ENCODE data around the gene GPAT2.
"Not testable (repeated sequence)": the region's sequence is repeated elsewhere in the genome, so short reads cannot be mapped to it uniquely, and the experiment has no call there.

GPAT2 gene

DNA sequence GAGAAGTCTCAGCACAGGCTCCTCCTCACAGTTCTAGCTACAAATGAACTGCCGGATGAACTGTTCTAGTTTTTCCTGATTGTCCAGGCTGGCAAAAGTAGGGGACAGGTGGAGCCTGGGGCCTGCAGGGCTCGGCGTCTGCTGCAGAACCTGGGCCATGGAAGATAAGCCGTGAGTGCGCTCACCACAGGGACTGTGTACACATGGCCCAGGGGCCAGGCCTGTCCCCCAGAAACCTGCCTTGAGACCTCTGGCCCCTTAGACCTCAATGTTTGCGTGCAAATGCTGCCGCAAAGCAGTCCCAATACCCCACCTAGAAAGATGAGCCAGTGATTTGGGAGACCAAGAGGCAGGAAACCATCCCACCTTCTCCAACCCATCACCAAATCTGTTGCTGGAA lies 12.6 kb downstream of the GPAT2 start:
- not testable (repeated sequence) for DNase-seq

DNA sequence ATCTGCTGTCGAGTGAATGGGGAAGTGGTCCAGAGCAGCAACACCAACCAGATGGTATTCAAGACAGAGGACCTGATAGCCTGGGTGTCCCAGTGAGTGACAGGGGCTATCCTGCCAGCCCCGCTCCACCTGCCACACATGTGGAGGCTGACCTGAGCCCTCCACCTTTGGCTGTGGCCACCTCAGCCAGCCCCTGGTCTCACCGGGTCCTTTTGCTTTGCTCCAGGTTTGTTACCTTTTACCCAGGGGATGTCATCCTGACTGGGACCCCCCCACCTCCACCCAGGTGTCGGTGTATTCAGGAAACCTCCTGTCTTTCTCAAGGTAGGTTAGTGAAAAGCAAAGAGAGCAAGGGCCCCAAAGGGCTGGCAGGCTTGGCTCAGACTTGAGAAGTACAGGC lies 13.6 kb downstream of the GPAT2 start:
- DNase-seq, result not testable (repeated sequence)

DNA sequence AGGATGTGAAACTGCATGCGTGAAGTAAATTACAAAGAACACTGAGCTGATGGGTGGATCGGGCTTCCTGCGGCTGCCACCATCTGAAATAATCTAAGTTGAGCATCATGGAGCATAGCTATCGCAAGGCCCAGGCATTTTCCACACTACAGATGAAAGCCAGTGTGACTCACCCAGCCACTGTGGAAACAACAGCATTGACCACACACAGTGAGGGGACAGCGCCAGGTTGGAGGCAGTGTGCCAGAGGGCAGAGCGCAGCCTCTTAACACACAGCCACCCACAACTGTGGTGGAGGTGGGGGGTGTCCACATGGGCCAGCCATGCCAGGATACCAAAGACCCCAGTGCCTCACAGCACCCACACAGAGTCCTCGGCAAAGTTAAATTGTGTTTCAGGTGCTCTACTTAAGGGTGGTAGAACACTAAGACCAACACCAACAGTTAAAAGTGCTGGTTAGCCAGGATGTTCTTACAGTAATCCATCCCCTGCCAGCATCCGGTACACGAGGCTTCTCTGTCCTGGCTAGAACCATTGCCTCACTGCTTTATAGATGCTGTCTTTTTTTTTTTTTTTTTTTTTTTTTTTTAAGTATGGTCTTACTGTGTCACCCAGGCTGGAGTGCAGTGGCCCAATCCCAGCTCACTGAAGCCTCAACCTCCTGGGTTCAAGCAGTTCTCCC lies 14.7 kb downstream of the GPAT2 start:
- not testable (repeated sequence) for DNase-seq

DNA sequence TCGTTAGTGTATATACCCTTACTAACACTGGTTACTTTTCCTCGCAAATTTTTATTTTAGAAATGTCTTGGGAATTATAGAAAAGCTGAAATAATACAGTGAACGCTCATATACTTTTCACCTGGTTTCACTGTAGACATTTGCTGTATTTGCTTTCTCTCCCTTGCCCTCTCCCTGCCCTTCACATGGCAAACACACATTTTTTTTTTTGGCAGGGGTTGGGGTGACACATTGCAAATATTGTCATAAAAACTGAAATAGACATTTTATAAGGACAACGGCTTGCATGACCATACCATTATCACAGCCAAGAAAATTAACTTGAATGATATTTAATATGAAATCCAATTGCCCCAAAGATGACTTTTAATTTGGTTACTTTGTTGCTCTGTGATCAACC lies 18.4 kb downstream of the GPAT2 start:
- not testable (repeated sequence) for DNase-seq

DNA sequence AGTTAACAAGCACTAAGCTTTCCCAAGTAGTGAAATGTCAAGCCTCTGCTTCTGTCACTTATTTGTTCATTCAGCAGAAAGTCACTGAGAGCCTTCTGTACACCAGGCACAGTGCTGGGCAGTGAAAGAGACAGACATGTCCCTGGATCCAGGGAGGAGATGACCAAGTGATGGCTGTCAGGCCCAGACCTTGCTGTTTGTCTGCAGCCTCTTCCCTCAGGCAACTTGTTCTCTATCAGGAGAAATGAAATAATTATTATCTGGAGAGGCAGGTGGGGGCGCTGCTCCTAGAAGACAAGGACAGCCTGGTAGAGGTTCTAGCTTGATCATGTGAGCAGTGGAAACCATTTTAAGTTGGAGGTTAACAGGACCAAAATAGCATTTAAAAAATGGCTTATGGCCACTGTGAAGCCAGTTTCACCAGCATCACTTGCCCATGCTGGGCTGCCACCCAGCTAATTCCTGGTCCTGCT lies 21.9 kb downstream of the GPAT2 start:
- not testable (repeated sequence) for DNase-seq

DNA sequence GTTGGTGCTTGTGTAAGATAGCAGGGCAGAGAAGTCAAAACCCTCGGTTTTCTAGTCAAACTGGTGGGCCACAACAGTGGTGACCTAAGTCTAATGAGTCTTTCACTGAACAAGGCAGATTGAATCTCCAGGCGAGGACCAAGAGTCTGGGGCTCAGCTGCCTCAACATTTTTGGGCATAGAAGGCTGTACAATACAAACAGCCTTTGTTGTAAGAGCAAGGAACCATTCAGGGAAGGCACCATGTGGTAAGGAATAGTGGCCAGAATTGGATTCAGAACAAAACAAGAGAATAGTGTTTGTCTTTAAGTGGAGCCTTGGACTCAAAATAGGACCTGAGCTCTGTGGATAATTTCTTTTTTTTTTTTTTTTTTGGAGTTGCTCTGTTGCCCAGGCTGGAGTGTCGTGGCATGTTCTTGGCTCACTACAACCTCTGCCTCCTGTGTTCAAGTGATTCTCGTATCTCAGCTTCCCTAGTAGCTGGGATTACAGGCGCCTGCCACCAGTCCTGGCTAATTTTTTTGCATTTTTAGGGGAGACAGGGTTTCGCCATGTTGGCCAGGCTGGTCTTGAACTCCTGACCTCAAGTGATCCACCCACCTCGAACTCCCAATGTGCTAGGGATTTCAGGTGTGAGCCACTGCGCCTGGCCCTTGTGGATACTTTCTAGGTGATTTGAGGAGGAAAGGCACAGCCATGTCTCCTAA lies 22.5 kb downstream of the GPAT2 start:
- DNase-seq, result not testable (repeated sequence)

DNA sequence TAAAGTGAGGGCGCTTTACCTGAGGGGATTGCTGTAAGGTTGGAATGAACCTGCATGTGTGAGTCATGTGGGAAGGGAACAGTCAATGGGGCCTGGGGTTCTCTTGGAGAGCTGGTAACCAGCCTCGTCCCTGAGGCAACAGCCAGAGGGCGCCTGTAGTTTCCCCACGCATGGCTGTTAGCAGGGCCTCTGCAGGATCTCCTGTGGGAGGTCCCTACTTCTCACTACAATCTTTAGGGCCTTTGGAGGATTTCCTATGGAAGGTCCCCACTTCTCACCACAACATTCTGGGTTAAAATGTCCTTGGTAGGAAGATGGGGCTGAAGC lies 23.6 kb downstream of the GPAT2 start:
- DNase-seq, result not testable (repeated sequence)

DNA sequence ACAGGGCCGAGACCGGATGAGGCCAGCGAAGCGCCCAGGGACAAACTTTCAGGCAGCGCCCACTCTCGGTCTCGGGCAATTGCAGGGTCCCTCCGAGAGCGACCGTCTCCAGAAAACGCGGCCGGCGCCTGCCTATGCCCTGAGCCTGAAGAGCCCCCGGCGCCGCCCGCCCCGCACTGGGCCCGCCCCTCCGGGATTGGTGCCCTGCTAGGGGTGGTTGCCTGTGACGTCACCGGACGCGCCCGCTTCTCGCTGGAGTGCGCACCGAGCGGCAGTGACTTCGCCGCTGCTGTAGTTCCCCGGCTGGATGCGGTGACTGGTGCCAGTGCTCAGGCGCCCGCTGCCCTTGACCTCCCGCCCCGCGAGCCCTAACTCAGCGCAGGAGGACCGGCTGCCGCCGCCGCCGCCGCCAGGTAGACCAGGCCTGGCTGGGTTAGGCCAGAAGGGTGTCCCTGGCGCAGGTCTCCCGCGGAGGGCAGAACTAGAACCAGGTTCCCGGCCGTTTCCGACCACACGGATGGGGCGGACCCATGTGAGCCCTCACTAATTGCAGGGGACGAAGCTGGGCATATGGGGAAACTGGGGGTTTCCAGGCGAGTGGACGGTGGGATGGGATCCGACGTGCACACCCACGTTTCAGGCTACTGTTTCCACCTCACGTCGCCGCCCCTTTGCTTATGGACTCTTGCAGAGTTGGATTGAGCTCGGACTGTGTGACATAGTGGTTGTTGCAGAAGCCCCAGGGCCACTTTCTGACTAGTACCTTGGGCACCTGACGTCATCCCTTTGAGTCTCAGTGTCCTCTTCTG lies 24.2 kb downstream of the GPAT2 start:
- DNase-seq, result not testable (repeated sequence)

DNA sequence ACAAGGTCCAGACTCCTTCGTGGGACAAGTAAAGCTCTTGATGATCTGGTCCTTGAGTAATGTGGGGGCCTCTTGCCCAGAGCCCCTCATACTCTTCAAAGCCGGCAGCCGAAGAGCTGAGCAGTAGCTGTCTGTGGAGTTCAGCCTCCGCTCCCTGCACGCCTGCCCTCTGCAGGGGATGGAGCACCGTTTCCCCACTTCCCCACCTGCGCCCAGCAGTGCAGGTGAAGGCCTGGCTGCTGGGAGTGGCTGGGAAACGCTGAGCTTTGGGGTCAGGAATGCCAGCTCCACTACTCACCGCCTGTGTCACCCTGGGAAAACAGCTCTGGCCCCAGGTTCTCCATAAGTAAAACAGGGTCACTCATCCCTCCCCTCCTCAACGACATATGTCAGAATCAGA lies 24.9 kb downstream of the GPAT2 start:
- not testable (repeated sequence) for DNase-seq

DNA sequence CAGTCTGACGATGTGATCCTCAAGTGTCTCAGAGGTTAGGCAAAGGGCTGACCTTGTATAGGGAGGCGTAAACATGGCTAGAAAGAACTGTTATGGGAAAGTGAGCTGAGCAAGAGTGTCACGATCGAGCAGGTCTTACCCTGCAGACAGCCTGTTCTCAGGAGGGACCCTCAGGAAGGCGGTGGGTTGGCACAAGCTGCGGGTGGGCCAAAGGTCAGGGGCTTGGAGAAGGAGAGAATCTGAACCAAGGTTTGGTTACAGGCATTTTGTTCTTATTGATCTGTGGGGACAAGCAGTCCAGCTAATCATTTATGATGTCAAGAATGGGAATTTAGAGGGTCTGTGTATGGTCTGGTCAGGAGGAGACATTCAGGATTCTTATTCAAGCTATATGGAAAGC lies 26.7 kb downstream of the GPAT2 start:
- DNase-seq, result not testable (repeated sequence)

DNA sequence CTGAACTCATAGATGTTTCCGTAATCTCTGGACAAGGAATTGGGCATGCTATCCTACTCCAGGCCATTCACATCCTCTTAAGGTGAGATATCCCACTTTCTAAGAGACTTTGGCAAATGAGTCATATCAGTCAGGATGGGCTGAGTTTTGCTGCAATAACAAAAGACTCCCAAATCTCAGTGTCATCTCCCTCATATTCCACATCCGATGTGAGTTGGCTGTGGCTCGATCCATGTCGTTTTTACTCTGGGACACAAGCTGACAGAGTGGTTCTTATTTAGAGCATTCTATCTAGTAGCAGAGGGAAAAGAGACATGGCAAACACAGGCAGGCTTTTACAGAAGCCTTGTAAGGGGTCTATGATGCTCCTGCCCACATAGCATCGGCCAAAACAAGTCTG lies 28.5 kb downstream of the GPAT2 start:
- DNase-seq, result not testable (repeated sequence)

DNA sequence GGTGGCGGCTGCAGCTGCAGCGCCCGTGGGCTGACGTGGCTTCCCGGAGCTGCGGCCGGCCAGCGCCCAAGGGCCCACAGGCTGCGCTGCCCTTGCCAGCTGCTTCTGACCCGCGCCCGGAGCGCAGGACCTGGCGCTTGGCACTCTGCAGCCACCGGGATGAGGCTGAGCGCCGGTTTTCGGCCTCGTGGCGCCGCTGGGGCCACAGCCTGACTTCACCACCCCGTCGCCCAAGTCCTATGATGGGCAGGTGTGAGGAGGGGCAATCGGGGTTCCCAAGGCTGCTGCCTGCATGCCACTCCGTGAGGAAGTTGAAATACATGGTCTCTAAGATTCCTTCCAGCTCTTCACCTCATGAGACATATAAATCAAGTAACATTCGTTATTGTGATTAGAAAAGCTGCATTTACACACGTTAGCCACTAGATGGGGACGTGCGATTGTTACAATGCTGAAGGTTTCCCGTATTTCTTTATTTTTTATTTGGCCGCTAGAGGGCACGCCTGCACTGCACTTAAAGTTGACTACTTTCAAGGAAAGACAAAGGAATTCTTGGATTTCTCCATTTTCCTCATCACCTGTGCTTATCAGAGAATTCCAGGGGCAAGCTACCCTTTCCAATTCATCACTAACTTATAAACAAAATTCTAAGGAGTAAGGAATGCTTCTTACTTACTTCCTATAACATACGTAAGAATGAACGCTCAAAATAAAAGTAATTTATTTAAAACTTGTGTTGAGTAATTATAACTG lies 42.0 kb downstream of the GPAT2 start:
- DNase-seq, result not testable (repeated sequence)

DNA sequence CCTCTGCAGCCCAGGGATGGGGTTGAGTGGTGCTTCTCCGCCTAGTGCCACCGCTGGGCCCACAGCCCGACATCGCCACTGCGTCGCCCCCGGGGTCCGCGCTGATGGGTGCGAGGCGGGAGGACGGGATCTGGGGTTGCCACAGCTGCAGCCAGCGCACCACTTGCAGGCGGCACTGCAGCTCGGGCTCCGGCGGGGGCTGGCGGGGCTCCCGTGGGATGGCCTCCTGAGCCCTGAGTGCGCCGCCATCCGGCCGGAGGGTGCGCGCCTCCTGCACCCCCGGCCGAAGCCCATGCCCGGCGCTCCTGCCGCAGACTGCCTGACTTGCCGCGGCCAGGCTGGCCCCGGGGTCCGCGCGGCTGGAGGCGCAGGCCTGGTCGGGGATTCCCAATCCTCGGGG lies 42.6 kb downstream of the GPAT2 start:
- DNase-seq, result not testable (repeated sequence)

DNA sequence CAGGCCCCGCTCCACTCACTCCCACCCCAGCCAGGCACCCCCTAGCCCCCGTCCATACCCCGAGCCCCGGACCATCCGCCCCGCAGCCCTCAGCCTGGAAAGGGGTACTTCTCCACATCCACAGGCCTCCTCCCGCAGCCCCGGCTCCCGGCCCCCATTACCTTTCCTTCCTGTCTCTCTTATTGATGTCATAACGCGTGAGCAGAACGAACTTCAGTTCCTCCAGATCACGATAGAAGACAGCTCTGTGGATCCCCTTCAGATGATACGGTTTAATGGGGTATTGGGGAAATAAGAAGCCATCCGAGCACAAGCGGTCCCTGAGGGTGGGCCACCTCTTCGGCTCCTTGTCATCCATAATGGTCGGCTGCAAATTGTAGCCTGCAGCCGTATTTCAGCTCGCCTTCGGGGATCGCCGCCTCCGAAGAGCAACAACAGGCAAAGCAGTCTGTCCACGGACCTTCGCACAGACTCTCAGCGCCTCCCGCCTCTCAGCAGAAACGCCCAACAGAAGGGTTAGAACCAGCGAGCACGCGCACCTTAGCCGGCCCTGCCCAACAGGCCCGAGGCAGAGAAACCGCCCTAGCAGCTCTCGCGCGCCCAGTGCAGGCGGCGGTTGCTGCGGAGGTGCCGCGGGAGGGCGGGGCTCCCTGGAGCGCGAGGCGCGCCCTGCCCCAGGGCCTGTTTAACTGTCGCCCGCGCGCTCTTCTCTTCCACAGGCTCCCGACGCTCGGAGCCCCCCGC lies 43.2 kb downstream of the GPAT2 start, which contains the start of gene ANKRD36C:
Gene ANKRD36C (minus strand): TSS at position 474 of the 744 bp plus-strand sequence. CDS start 116 bp downstream, at position 358.
- not testable (repeated sequence) for DNase-seq

DNA sequence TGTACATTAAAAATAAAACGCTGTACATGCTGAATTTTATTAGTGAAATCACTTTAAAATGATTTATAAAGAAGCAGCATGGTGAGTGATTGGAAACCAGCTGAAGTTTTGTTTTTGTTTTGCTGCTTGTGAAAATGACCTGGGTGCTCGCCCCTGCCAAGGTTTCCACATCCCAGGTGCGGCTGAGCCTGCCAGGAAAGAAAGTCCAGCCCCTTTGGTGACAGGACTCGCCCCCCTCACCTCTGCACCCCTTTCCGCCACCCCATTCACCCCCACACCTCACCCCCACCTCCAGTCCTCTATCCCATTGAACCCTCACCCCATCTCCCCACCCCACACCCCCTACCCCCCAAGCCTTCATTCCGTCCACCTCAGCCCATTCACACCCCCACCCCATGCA lies 43.8 kb downstream of the GPAT2 start:
- DNase-seq, result not testable (repeated sequence)
